CD14-positive monocyte (primary cell): ENCODE results near the gene PDE4B. TPM values are rescaled to one million over a fixed set of nuclear protein-coding genes. Genes with fewer than 3 reads are reported as not detected.

Experiments
- DNase-seq, 3 donors: peaks; one replicate each; pipeline ENCODE4 v3.0.0-alpha.2; 2011 to 2022
- H2AFZ ChIP-seq: 2 replicates; pipeline ENCODE4 v1.6.0; 2012; ENCODE audit warnings: mild to moderate bottlenecking, low read depth, low read length, inconsistent platforms; ENCODE audit not compliant: insufficient read depth, poor library complexity, severe bottlenecking
- H3K27ac ChIP-seq, 2 donors: 1 replicate in 1 of 2; 2 replicates in 1 of 2; pipeline ENCODE4 v1.5.1; 2012 to 2013; ENCODE audit warnings: low read length in 2 of 2, control low read depth in 1 of 2, inconsistent platforms in 1 of 2, low read depth in 1 of 2, mild to moderate bottlenecking in 1 of 2
- H3K27me3 ChIP-seq, 2 donors: one replicate each; pipeline versions ENCODE4 v1.6.0 to v1.6.1; 2011 to 2013; ENCODE audit warnings: low read length in 2 of 2; ENCODE audit not compliant: control insufficient read depth in 2 of 2, insufficient read depth in 2 of 2
- H3K36me3 ChIP-seq, 2 donors: replicated peaks in 1 of 2; 1 replicate in 1 of 2; 2 replicates in 1 of 2; pipeline versions ENCODE4 v1.5.1 to v1.6.1; 2012 to 2013; ENCODE audit warnings: low read length in 2 of 2, control low read depth in 1 of 2, inconsistent platforms in 1 of 2, mild to moderate bottlenecking in 1 of 2; ENCODE audit not compliant: insufficient read depth in 2 of 2, control insufficient read depth in 1 of 2
- H3K4me1 ChIP-seq, 2 donors: 1 replicate in 1 of 2; 2 replicates in 1 of 2; pipeline versions ENCODE4 v1.5.1 to v1.6.1; 2012 to 2013; ENCODE audit warnings: low read length in 2 of 2, control low read depth in 1 of 2, inconsistent platforms in 1 of 2, mild to moderate bottlenecking in 1 of 2, moderate library complexity in 1 of 2; ENCODE audit not compliant: insufficient read depth in 2 of 2, control insufficient read depth in 1 of 2
- H3K4me2 ChIP-seq: replicated peaks from 2 replicates; pipeline ENCODE3; 2012; ENCODE audit warnings: low read length, moderate library complexity, mild to moderate bottlenecking; ENCODE audit not compliant: poor library complexity, severe bottlenecking; ENCODE audit errors: extremely low read depth
- H3K4me3 ChIP-seq, 3 experiments: fragments of 200-600 bp in 1 of 3; sonication (generic) in 1 of 3; replicated peaks in 1 of 3; 1 replicate in 2 of 3; 2 replicates in 1 of 3; pipeline ENCODE4 v1.5.1; 2011 to 2013; ENCODE audit warnings: low read length in 3 of 3, mild to moderate bottlenecking in 3 of 3, control low read depth in 2 of 3, low read depth in 2 of 3, inconsistent platforms in 1 of 3, moderate library complexity in 1 of 3
- H3K79me2 ChIP-seq: 2 replicates; pipeline ENCODE4 v1.6.0; 2012; ENCODE audit warnings: mild to moderate bottlenecking, control low read depth, inconsistent platforms, low read length, moderate library complexity; ENCODE audit not compliant: insufficient read depth
- H3K9ac ChIP-seq: 2 replicates; pipeline ENCODE4 v1.6.0; 2017; ENCODE audit warnings: low read length, mild to moderate bottlenecking; ENCODE audit not compliant: insufficient read depth, poor library complexity, severe bottlenecking
- H3K9me3 ChIP-seq, 2 donors: replicated peaks in 1 of 2; 1 replicate in 1 of 2; 2 replicates in 1 of 2; pipeline versions ENCODE4 v1.5.1 to v1.6.1; 2012 to 2013; ENCODE audit warnings: low read length in 2 of 2, control low read depth in 1 of 2; ENCODE audit not compliant: control insufficient read depth in 1 of 2, insufficient read depth in 1 of 2
- H4K20me1 ChIP-seq: 2 replicates; pipeline ENCODE4 v1.6.0; 2012; ENCODE audit warnings: mild to moderate bottlenecking, low read length, control low read depth, moderate library complexity; ENCODE audit not compliant: insufficient read depth
- H3K27ac Mint-ChIP-seq, 7 donors: one replicate each; pipeline ENCODE4 v1.8.0; 2020; ENCODE audit warnings: mild to moderate bottlenecking in 7 of 7, mixed read lengths in 7 of 7, moderate library complexity in 6 of 7, inconsistent platforms in 2 of 7
- H3K27me3 Mint-ChIP-seq, 3 donors: one replicate each; pipeline ENCODE4 v1.8.0; 2021 to 2022; ENCODE audit warnings: low read depth in 3 of 3, mild to moderate bottlenecking in 3 of 3, mixed read lengths in 3 of 3, moderate library complexity in 3 of 3, inconsistent platforms in 1 of 3
- H3K36me3 Mint-ChIP-seq, 2 donors: one replicate each; pipeline ENCODE4 v1.8.0; 2020; ENCODE audit warnings: mixed read lengths in 2 of 2, inconsistent platforms in 1 of 2, mild to moderate bottlenecking in 1 of 2
- H3K4me1 Mint-ChIP-seq: one replicate; pipeline ENCODE4 v1.8.0; 2020; ENCODE audit warnings: mild to moderate bottlenecking, mixed read lengths
- H3K4me3 Mint-ChIP-seq, 2 donors: one replicate each; pipeline ENCODE4 v1.8.0; 2020; ENCODE audit warnings: mild to moderate bottlenecking in 2 of 2, mixed read lengths in 2 of 2, moderate library complexity in 1 of 2
- H3K9me3 Mint-ChIP-seq, 7 donors: one replicate each; pipeline ENCODE4 v1.8.0; 2020 to 2022; ENCODE audit warnings: mixed read lengths in 7 of 7, mild to moderate bottlenecking in 6 of 7, moderate library complexity in 6 of 7, inconsistent platforms in 2 of 7
- WGBS: methylation state at CpG from one replicate; pipeline ENCODE4 v1.1.5; 2013; ENCODE audit warnings: missing lambda C conversion rate; ENCODE audit not compliant: insufficient coverage; 5-methylcytosine and 5-hydroxymethylcytosine counted together
- intact Hi-C, 2 donors: fragments of 100-400 bp; cut with micrococcal nuclease; formaldehyde crosslinking; loops; one replicate each; pipeline versions ENCODE4 v1.15.0 to v1.15.1; 2023
- polyA plus RNA-seq, 3 donors: library from polyadenylated mRNA; depleted of rRNA in 1 of 3; unstranded in 2 of 3; stranded (reverse) in 1 of 3; fragments of 300-500 nt in 2 of 3; fragments of >200 nt in 1 of 3; fragmentation: Illumina TruSeq in 2 of 3; gene quantifications; 1 replicate in 2 of 3; 2 replicates in 1 of 3; pipeline ENCODE4 v1.2.3, GENCODE V29; 2012 to 2021
- TF ChIP-seq, protein P1 (sequence below): fragments of 200-600 bp; IDR thresholded peaks from one replicate; pipeline ENCODE4 v1.8.0; 2022; ENCODE audit warnings: antibody characterized with exemption, mild to moderate bottlenecking

Gene PDE4B
- polyA plus RNA-seq, 3 donors: 17.2 to 52.8 (median 25.2) TPM

- no peaks in the 10 kb centered on the region for H3K4me1 Mint-ChIP-seq
- no CpG with 5 or more reads among the region's 2 CpGs for WGBS
- no peaks in the 10 kb centered on the region for H3K36me3 Mint-ChIP-seq
- H3K4me3 Mint-ChIP-seq: no peak overlapping the region
- peaks cover 0 to 2% (median 0%) of the 10 kb centered on the region in 3 donors for H3K27me3 Mint-ChIP-seq
- H4K20me1 ChIP-seq: no peaks in the 10 kb centered on the region
- intact Hi-C loops: no loop called here
- H3K9ac ChIP-seq: no peak overlapping the region
- no peak for DNase-seq
- no peaks in the 10 kb centered on the region for H3K4me1 ChIP-seq
- no peaks in the 10 kb centered on the region for H3K27me3 ChIP-seq
- H3K27ac Mint-ChIP-seq: no peak overlapping the region
- peaks cover 0 to 3% of the 10 kb centered on the region in 2 donors for H3K9me3 ChIP-seq
- no peak overlapping the region for H3K27ac ChIP-seq
- peaks cover 0 to 10% (median 2%) of the 10 kb centered on the region in 7 donors for H3K9me3 Mint-ChIP-seq
- no peak overlapping the region for H2AFZ ChIP-seq
- no peaks in the 10 kb centered on the region for H3K79me2 ChIP-seq
- TF ChIP-seq, protein P1, sequence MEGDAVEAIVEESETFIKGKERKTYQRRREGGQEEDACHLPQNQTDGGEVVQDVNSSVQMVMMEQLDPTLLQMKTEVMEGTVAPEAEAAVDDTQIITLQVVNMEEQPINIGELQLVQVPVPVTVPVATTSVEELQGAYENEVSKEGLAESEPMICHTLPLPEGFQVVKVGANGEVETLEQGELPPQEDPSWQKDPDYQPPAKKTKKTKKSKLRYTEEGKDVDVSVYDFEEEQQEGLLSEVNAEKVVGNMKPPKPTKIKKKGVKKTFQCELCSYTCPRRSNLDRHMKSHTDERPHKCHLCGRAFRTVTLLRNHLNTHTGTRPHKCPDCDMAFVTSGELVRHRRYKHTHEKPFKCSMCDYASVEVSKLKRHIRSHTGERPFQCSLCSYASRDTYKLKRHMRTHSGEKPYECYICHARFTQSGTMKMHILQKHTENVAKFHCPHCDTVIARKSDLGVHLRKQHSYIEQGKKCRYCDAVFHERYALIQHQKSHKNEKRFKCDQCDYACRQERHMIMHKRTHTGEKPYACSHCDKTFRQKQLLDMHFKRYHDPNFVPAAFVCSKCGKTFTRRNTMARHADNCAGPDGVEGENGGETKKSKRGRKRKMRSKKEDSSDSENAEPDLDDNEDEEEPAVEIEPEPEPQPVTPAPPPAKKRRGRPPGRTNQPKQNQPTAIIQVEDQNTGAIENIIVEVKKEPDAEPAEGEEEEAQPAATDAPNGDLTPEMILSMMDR: no peak
- H3K4me2 ChIP-seq: no peak overlapping the region
- H3K36me3 ChIP-seq: no peaks in the 10 kb centered on the region
- H3K4me3 ChIP-seq: no peak overlapping the region
These were observed 230.4 kb downstream of the PDE4B start for GRCh38 chr1:66022904-66023620.

- no peaks in the 10 kb centered on the region for H3K4me1 Mint-ChIP-seq
- Histone ChIP-seq H3K4me3 (no peak overlapping the region), H3K4me2 (no peak overlapping the region), H2AFZ (no peak overlapping the region), H3K4me1 (no peaks in the 10 kb centered on the region), H3K9me3 (peaks cover 7 to 9% of the 10 kb centered on the region in 2 donors), H3K36me3 (no peaks in the 10 kb centered on the region), H3K27me3 (no peaks in the 10 kb centered on the region), H3K79me2 (no peaks in the 10 kb centered on the region), H4K20me1 (no peaks in the 10 kb centered on the region), H3K27ac (no peak overlapping the region), H3K9ac (no peak overlapping the region)
- H3K27ac Mint-ChIP-seq: no peak overlapping the region
- H3K4me3 Mint-ChIP-seq: no peak overlapping the region
- H3K27me3 Mint-ChIP-seq: no peaks in the 10 kb centered on the region
- TF ChIP-seq, protein P1: no peak
- DNase-seq: no peak
- intact Hi-C loops: no loop called here
- H3K36me3 Mint-ChIP-seq: no peaks in the 10 kb centered on the region
- H3K9me3 Mint-ChIP-seq: peaks cover 6 to 17% (median 10%) of the 10 kb centered on the region in 7 donors
These were observed 232.5 kb downstream of the PDE4B start for GRCh38 chr1:66025188-66025587.
